GOT3 (cell line): ENCODE data around the gene SRP14.
"Not testable (repeated sequence)": the region's sequence is repeated elsewhere in the genome, so short reads cannot be mapped to it uniquely, and the experiment has no call there.

Source experiments
- DNase-seq: peaks from one replicate; lab custom pipeline; 2025; ENCODE audit warnings: mixed read lengths; lab: John Stamatoyannopoulos, UW

SRP14 gene

DNA sequence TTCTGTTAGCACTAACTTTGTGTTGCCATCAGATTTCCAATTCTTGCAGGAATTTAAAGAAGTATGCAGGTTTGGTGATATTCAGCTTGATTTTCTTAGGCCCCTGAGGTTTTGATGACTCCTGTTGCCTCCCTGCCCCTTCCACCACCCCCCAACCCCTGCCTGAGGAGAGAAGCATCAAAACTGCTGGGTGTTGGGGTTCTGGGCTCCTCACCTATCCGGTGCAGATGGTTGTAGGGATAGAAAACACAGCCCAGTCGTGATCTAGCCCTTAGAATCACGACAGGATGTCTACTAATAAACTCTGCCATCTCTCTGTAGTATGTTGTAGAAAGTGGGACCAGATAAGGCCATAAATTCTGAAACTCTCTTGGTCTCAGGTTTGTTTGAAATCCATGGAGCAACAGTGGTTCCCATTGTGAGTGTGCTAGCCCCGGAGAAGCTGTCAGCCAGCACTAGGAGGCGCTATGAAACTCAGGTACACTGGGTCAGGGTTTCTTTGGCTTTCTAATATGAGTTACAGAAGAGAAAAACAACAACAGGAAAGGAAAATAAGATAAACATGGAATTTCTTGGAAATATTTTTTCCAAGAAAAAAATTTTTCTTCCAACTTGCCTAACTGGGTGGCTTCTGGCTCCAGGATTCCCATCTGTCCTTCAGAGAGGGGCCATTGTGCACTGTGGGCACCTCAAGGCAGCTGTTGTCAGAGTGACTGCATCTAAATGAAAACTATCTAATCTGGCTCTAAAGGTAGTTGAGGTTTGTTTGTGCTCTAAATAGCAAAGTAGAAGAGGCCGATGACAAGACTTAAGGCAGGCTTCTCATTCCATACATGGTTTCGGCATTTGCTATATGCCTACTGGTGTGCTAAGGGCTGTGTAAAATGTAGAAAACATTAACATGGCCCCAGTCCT is 8.7 kb downstream of the SRP14 start:
- no peak for DNase-seq

DNA sequence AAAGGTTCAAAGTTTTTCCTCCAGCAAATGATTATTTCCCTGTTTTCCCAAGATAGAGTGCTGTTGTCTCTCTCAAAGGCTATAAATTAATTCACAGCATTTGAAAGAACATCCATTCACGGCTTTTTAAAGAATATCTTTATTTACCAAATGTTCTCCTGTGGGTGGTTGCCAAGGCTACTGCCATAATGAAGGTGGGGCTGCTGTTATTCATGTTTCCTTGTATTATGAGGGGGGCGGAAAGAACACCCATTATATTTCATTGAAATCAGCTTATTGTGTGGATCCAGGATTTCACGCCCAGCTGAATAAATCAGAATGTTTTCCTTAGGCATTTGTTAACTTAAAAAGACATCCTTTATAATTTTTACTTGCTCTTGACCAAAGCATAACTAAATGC is 10.1 kb downstream of the SRP14 start:
- no peak for DNase-seq

DNA sequence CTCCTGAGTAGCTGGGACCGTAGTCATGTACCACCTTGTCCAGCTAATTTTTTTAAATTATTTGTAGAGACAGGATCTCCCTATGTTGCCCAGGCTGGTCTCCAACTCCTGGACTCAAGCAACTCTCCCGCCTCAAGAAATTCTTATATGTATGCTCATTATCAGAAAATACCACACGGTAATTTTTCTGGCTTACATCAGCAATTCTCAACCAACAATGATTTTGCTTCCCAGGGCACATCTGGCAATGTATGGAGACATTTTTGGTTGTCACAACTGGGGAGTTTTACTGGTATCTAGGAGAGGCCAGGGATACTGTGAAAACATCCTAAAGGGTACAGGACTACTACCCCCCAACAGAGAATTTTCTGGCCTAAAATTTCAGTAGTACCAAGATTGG is 10.8 kb downstream of the SRP14 start:
- no peak for DNase-seq

DNA sequence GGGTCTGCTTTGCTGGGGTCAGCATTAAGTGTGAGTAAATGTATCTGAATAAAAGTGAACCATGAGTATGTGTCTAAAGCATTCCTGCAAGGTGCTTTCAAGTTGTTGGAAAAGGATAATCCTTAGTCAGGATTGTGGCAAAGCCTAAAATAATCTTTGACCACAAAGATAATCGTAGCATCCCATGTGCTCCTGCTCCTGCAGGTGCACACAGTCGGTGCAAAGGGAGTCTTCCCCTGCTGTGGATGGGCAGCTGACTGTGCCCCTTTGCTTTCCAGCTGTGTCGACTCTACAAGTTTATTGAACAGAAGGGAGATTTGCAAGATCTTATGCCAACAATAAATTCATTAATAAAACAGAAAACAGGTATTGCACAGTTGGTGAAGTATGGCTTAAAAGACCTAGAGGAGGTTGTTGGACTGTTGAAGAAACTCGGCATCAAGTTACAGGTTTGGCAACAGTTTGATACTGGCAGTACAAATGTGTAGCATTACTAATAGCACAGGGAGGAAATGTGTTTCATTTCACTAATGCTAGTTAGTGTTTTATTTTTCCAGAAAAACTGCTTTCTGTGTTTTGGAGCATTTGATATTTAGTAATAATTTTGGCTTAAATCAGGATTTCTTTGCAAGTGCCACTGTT is 22.6 kb downstream of the SRP14 start:
- DNase-seq: no peak

DNA sequence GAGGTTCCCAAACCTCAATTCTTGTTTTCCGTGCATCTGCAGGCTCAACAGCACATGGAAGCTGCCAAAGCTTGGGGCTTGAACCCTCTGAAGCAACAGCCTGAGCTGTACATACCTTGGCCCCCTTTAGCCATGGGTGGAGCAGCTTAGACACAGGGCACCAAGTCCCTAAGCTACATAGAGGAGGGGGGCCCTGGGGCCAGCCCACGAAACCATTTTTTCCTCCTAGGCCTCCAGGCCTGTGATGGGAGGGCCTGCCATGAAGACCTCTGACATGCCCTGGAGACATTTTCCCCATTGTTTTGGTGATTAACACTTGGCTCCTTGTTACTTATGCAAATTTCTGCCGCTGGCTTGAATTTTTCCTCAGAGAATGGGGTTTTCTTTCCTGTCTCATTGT is 24.6 kb downstream of the SRP14 start:
- DNase-seq: no peak

DNA sequence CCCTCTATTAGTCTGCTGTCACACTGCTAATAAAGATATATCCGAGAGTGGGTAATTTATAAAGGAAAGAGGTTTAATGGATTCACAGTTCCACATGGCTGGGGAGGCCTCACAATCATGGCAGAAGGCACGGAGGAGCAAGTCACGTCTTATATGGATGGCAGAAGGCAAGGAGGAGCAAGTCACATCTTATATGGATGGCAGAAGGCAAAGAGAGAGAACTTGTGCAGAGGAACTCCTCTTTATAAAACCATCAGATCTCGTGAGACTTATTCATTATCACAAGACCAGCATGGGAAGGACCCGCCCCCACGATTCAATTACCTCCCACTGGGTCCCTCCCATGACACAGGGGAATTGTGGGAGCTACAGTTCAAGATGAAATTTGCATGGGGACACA is 25.6 kb downstream of the SRP14 start:
- DNase-seq: not testable (repeated sequence)

DNA sequence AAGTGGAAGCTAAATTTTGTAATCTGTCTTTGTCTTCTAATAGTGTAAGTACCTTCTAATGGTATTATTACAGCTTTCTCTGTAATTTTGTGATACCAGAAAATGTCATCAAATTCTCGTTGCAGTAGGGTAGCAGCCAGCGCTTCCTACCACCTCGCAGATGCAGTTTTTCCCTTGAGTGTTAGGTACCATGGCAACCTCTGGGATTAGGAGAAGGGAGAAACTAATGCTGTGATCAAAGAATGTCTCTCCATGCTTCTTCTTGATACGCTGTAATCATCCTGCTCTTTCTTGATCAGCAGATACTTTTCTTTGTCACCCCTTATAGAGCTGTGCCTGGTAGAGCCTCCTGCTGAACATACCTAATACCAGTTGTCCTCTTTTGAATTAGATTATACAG is 27.7 kb downstream of the SRP14 start:
- no peak for DNase-seq

GRCh38 chr15:40010686-40011085 is 28.3 kb downstream of the SRP14 start:
- DNase-seq: peak; percentile 13

GRCh38 chr15:40008061-40008765 is 30.8 kb downstream of the SRP14 start:
- DNase-seq: no peak

DNA sequence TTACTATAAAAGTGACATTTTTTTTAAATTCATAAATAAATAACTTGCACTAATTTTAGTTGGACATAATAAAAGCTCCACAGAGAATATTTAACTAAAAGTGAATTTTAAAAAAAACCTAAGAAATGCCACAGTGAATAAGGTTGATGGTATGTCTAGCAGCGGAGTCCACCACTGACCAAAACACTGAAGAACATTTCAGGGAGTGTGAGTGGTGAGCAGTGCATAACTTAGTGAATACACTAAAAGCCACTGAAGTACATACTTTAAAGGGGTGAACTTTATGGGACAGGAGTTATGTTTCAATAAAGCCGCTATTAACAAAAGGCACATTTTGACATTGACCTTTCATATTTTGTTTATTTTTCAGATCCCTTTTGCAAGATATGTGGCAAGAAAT is 32.3 kb downstream of the SRP14 start:
- no peak for DNase-seq

DNA sequence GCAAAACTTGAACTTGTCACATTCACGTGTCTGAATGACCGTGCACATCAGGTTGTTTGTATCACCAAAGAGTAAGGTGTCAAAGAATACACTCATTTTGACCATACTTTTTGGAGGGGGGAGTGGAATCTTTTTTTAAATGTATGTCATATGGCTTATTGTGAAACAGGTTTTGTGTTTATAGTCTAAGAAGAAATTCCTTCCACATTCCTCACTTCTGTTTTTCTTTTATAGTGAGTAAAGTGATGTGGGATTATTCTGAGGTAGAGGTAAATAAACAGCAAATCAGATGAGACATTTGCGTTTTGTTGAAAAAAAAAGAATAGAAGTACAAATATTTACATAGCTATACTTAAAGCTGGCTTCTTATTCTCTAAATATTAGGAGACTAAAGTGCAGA is 33.0 kb downstream of the SRP14 start:
- no peak for DNase-seq

GRCh38 chr15:40003116-40003916 is 35.7 kb downstream of the SRP14 start:
- no peak for DNase-seq

DNA sequence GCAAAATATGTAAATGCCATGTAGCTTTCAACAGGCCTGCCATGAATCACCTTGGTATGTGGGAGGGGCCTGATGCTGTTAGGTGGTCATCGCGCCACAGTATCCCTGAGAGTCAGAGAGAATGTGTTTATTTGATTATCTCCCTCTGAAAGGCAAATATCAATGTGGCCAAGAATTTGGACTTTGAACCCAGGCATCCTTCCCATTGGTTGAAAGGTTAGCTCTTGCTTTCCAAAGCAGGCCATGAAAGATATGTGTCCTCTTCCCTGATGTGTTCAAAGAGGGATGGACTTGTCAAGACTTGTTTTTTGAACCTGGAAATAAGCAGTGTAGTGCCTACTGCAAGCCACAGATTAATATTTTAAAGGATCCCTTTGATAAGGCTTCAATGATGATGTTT is 36.7 kb downstream of the SRP14 start:
- DNase-seq: no peak

DNA sequence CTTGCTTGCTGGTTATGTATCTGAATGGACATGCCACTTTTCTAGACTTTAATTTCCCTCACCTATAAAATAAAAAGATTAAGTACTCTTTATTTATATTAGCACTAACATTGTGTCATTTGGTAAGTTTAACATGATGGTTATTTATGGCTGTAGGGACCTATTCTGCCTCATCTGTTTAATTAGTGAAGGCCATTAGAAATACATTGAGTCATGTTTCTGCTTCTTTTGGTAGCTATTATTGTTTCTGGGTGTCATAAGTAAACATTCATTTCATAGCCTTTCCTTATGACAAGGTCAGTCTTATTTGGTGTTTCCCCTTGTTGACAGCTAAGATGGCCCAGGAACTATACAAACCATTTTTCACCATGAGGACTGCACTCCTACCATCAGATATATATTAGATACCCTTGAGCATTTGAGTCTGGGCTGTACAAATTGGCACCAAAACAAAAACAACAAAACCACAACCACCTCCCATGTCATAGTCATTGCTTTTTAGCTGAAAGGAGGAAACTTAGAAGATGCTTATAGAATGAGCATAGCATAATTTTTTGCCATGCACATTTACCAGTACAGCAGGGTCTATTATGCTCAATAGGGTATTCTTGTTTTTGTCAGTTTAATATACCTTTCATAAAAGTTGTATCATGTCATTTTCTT is 39.3 kb downstream of the SRP14 start:
- no peak for DNase-seq

DNA sequence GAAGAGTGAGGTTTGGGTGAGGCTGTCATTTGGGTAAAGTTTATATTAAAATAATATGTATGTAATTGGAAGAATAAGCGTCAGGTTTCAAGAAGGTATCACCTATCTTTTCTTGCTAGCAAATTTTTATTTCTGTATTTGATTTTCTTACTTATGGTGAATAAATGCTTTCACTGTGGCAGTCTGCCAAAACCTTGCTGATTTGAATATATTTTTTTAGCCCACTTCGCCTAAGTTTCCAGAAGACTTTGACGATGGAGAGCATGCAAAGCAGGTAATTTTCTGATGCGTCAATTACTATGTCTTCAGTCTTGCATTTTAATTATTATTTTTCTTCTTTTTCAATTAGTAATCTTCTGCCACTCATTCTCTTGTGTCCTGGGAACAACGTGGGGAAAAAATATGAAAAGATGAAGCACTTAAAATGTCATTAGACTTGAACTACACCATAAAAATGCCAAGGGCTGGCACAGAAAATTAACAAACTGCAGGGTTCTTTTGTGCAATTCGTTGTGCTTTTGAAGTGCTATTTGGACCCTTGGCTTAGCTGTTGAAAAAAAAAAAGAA is 40.4 kb downstream of the SRP14 start:
- no peak for DNase-seq

- no peak for DNase-seq
These were observed 41.3 kb downstream of the SRP14 start for GRCh38 chr15:39997639-39998038.

DNA sequence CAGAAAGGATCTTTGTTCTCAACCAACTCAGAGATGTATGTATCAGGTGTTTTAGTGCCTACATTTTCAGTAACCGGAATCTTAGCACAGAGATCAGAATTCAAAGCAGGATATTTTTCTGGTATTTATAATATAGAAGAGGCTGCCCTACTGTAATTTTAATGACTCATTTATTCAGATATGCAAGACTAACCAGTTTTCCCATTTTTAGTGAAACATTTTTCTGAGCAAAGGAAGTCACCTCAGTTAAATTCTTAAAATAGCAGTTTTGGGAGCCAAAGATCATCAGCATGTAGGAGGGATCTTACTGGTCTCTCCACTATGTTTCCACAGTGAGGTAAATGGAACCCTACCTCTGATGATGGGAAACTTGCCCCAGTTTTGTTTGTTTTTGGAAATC is 42.0 kb downstream of the SRP14 start:
- DNase-seq: no peak

DNA sequence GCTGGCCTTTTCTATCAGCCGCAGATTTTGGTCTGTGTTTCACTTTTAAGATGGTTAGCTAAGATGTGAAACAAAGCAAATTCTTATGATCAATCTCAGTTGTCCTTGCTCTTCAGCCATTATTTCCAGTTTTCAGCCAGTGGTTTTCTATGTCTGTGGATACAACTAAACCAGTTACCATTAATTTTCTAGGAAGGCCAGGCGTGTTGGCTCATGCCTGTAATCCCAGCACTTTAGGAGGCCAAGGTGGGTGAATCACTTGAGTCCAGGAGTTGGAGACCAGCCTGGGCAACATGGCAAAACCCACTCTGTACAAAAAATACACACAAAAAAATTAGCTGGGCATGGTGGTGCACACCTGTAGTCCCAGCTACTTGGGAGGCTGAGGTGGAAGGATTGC is 42.8 kb downstream of the SRP14 start:
- not testable (repeated sequence) for DNase-seq

DNA sequence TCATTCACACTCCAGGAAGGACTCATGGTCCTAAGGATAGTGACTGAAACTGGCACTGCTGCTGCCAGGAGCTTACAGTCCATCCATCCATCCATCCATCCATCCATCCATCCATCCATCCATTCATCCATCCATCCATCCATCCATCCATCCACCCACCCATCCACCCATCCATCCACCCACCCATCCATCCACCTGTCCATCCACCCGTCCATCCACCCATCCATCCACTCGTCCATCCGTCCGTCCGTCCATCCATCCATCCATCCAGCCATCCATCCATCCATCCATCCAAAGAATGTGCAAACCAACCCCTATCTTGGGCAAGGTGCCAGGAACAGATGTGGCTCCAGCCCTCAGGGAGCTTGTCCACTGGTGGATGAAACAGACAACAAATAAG is 46.0 kb downstream of the SRP14 start:
- DNase-seq: not testable (repeated sequence)

DNA sequence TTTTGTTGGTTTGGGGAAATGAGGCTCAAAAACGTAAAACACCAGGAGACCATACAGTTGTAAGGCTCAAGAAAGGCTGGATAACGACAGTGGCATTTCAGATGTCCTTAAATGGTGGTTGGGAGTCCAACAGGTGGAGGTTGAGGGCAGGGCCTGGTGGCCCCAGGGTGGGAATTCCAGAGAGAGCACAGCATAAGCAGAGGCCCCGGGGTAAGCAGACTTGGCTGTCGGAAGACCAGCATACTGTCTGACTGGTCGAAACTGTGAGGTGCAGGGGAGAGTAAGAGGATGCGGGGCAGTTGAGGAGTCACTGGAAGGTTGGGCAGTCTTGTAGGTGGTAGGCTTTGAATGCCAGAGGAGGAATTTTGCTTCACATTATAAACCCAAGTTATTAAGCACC is 48.3 kb downstream of the SRP14 start:
- DNase-seq: no peak

- no peak for DNase-seq
These were observed 51.2 kb downstream of the SRP14 start for GRCh38 chr15:39987821-39988220.
